Measurements from ENCODE around the gene TNNC2. TPM values are rescaled to one million over a fixed set of nuclear protein-coding genes. Genes with fewer than 3 reads are reported as not detected.
A peak's percentile ranks its signal among the peaks of the same experiment; 100 is the strongest.

The TNNC2 gene
- total and polyA plus RNA-seq, 2 of the 13 experiments (the other 11 are each of a cell fraction or from before 2014, with no cell fraction given) = 1.8 to 4.7 TPM

DNA sequence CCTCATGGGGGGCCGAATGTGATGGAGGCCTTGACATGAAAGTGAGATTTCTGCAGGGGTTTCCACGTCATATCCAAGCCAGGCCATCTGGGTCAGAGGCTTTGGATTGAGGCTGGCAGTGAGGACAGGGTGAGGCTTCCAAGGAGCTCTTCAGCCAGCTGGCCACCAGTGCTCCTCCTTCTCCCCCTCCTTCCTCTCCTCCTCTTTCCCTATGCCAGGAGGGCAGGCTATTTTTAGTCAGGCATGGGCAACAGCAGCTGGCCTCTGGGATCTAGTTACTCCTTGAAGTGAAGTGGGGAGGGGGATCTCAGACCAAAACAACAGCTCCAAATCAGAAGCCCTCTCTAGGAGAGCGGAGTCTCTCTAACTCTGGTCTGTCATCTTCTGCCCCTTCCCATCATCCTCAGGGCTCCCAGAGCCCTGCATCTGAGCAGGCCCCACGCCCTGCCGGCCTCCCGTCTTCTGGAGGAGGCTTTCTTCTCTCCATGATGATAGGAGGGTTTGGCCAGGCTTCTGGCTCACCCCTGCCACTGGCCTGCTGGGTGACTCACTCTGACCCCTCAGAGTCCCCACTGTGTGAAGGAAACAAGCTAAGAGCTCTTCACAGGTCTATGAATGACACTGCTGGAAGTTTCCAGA is 612 bp downstream of the TNNC2 start (continued):
- TF ChIP-seq KDM3A (CRISPR knock-in tag; IDR thresholded peaks at IDR 0.05; ENCODE audit: low read depth) (no peak), ZBTB10 (CRISPR knock-in tag; IDR thresholded peaks at IDR 0.05; ENCODE audit: borderline replicate concordance) (no peak), HDAC6 (IDR thresholded peaks at IDR 0.05; ENCODE audit: low read depth, low read length) (no peak), HOXD1 (CRISPR knock-in tag; IDR thresholded peaks at IDR 0.05) (no peak), SMAD1 (CRISPR knock-in tag; IDR thresholded peaks at IDR 0.05; ENCODE audit: borderline replicate concordance, low read depth) (no peak; the same call in 1 of the 2 replicates), GTF2F1 (IDR thresholded peaks at IDR 0.05; ENCODE audit: low read length) (no peak), RBFOX2 (IDR thresholded peaks at IDR 0.05; ENCODE audit: low read depth, low read length) (no peak), XRCC5 (optimal IDR thresholded peaks at IDR 0.05; ENCODE audit: low read length) (peak; percentile 75), ZNF234 (CRISPR knock-in tag; conservative IDR thresholded peaks at IDR 0.05) (no peak), ZNF12 (CRISPR knock-in tag; IDR thresholded peaks at IDR 0.05) (no peak), PCBP2 (optimal IDR thresholded peaks at IDR 0.05; ENCODE audit: low read depth, low read length, poor library complexity, severe bottlenecking) (no peak), MIXL1 (CRISPR knock-in tag; IDR thresholded peaks at IDR 0.05) (no peak), ZNF275 (CRISPR knock-in tag; IDR thresholded peaks at IDR 0.05; ENCODE audit: borderline replicate concordance) (no peak), TFDP2 (CRISPR knock-in tag; IDR thresholded peaks at IDR 0.05) (no peak), ZEB1 (IDR thresholded peaks at IDR 0.05; ENCODE audit: insufficient replicate concordance, low read depth) (no peak), NR2C2 (CRISPR knock-in tag; IDR thresholded peaks at IDR 0.05; ENCODE audit: borderline replicate concordance) (no peak), IKZF1 (IDR thresholded peaks at IDR 0.05) (no peak), ZNF614 (CRISPR knock-in tag; IDR thresholded peaks at IDR 0.05; ENCODE audit: borderline replicate concordance) (0 out of 2 replicates have a peak, but pooled peaks have one; percentile 12), ZNF646 (CRISPR knock-in tag; IDR thresholded peaks at IDR 0.05) (no peak)
